Lower leg skin (tissue), 3 donors: ENCODE data around the gene CAMTA1.

ENCODE experiments used
- POLR2A ChIP-seq, 2 donors: fragments of 450-650 bp; IDR thresholded peaks; one replicate each; pipeline ENCODE4 v1.6.1; 2016 to 2017; ENCODE audit warnings: antibody characterized with exemption in 2 of 2, mild to moderate bottlenecking in 1 of 2, moderate library complexity in 1 of 2
- TF ChIP-seq, protein P1 (sequence below), 3 donors: fragments of 450-650 bp; IDR thresholded peaks; one replicate each; pipeline ENCODE4 v1.5.1; 2016; ENCODE audit warnings: antibody characterized with exemption in 3 of 3, mild to moderate bottlenecking in 3 of 3, moderate library complexity in 2 of 3

DNA sequence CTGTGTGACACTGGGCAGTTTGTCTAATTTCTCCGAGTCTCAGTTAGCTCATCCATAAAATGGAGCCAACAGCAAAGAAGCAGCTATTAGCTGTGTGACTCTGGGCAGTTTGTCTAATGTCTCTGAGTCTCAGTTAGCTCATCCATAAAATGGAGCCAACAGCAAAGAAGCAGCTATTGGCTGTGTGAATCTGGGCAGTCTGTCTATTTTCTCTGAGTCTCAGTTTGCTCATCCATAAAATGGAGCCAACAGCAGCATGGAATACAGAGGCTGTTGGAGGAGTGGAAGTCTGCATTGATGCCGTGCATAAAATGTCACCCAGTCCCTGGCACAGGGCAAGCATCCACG lies 688.9 kb downstream of the CAMTA1 start:
- TF ChIP-seq, protein P1, sequence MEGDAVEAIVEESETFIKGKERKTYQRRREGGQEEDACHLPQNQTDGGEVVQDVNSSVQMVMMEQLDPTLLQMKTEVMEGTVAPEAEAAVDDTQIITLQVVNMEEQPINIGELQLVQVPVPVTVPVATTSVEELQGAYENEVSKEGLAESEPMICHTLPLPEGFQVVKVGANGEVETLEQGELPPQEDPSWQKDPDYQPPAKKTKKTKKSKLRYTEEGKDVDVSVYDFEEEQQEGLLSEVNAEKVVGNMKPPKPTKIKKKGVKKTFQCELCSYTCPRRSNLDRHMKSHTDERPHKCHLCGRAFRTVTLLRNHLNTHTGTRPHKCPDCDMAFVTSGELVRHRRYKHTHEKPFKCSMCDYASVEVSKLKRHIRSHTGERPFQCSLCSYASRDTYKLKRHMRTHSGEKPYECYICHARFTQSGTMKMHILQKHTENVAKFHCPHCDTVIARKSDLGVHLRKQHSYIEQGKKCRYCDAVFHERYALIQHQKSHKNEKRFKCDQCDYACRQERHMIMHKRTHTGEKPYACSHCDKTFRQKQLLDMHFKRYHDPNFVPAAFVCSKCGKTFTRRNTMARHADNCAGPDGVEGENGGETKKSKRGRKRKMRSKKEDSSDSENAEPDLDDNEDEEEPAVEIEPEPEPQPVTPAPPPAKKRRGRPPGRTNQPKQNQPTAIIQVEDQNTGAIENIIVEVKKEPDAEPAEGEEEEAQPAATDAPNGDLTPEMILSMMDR (IDR thresholded peaks at IDR 0.05) = no peak
- TF ChIP-seq POLR2A (IDR thresholded peaks at IDR 0.05) = no peak
